Measurements from ENCODE around the gene AQP9.

DNA sequence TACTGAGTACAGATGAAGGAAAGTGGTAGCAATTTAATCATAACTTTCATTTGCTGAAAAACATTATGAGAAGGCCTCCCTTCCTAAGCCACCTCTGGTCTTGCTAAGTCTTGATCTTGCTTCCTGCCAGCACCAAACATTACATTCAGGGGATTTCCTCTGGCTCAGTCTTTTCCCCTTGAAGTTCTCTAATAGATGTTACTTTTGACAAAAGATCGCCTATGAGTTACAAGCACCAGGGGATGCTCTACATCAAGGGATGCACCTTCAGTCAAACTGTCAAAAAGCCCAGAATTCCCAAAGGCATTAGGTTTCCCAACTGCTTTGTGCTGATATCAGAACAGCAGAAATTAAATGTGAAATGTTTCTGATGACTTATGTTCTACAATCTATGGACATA is 47.3 kb downstream of the AQP9 start:
- TF ChIP-seq POLR2A (IDR thresholded peaks at IDR 0.05; ENCODE audit: low read depth), result no peak
- TF ChIP-seq EP300 (IDR thresholded peaks at IDR 0.05), result no peak
- TF ChIP-seq CTCF (IDR thresholded peaks at IDR 0.05), result no peak

Measured in esophagus muscularis mucosa (tissue), 4 donors.